Ectodermal cell (in vitro differentiated cells): Measurements from ENCODE around the gene ANKRD33B.

ENCODE experiments used
- H3K27ac ChIP-seq: 2 replicates; pipeline ENCODE4 v1.7.0; 2013; ENCODE audit warnings: mild to moderate bottlenecking, low read depth, low read length; ENCODE audit not compliant: insufficient read depth, poor library complexity, severe bottlenecking
- H3K27me3 ChIP-seq: 2 replicates; pipeline ENCODE4 v1.7.0; 2013; ENCODE audit warnings: mild to moderate bottlenecking, low read length; ENCODE audit not compliant: insufficient read depth, control insufficient read depth, poor library complexity, severe bottlenecking
- H3K36me3 ChIP-seq: one replicate; pipeline ENCODE4 v1.7.0; 2013; ENCODE audit warnings: low read length; ENCODE audit not compliant: control insufficient read depth, insufficient read depth
- H3K4me1 ChIP-seq: one replicate; pipeline ENCODE4 v1.7.0; 2013; ENCODE audit warnings: low read length; ENCODE audit not compliant: control insufficient read depth, insufficient read depth
- H3K4me3 ChIP-seq: 2 replicates; pipeline ENCODE4 v1.7.0; 2013; ENCODE audit warnings: low read depth, low read length, control low read depth; ENCODE audit not compliant: insufficient read depth
- H3K9me3 ChIP-seq: 2 replicates; pipeline ENCODE4 v1.7.0; 2013; ENCODE audit warnings: mild to moderate bottlenecking, low read length, moderate library complexity; ENCODE audit not compliant: control insufficient read depth
- WGBS, 2 experiments: methylation state at CpG; one replicate each; pipeline ENCODE4 v1.1.7; 2013; ENCODE audit warnings: missing lambda C conversion rate in 2 of 2; 5-methylcytosine and 5-hydroxymethylcytosine counted together

Gene ANKRD33B

DNA sequence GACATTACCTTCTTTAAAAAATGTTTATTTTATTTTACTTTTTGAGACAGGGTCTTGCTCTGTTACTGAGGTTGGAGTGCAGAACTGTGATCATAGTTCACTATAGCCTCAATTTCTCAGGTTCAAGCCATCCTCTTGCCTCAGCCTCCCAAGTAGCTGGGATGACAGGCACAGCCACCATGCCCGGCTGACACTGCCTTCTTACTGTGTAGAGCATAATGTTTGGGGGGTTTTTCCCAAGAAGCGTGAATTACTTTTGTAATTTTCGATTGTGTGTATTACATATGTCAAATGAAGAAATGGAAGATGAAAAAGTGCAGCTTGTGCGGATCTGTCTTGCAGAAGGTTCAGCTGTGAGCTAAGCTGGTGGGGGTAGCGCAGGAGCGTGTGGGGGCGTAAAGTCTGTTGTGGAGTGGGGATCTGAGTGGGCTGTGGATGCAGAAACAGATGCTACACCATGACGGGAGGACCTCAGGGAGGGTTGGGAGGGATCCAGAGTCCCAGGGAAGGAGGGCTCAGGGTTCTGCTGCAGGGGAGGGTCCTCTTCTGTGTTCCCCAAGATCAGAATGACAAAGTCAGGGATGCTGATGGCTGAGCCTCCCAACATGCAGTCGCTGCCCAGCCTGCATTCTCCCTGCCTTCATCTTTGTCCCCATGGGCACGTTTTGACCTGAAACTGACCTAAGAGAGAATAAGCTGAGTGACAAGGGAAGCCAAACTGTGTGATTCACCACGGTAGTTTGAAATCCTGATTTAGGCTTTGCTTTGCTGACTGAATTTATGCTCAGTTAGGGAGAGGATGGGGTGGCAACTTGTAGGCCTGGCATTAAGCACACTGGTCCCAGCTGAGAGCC lies 6.8 kb upstream of the ANKRD33B start:
- Histone ChIP-seq H3K4me1 (peaks cover 8% of the 10 kb centered on the region), H3K27me3 (peaks cover 28% of the 10 kb centered on the region), H3K4me3 (no peak overlapping the region), H3K27ac (no peak overlapping the region), H3K9me3 (no peaks in the 10 kb centered on the region), H3K36me3 (no peaks in the 10 kb centered on the region)
- 82 to 87% methylated on average over 11 of the region's 11 CpGs for WGBS, 2 experiments

- no peaks in the 10 kb centered on the region for H3K9me3 ChIP-seq
- peaks cover 15% of the 10 kb centered on the region for H3K4me1 ChIP-seq
- H3K27ac ChIP-seq: no peak overlapping the region
- H3K27me3 ChIP-seq: peaks cover 49% of the 10 kb centered on the region
- H3K4me3 ChIP-seq: no peak overlapping the region
- H3K36me3 ChIP-seq: no peaks in the 10 kb centered on the region
- WGBS, 2 experiments: 77 to 79% methylated on average over 4 of the region's 4 CpGs
Observed at GRCh38 chr5:10559151-10559550, 4.7 kb upstream of the ANKRD33B start.

GRCh38 chr5:10559871-10560270 lies 4.0 kb upstream of the ANKRD33B start:
- Histone ChIP-seq H3K36me3 (no peaks in the 10 kb centered on the region), H3K27ac (no peak overlapping the region), H3K4me3 (no peak overlapping the region), H3K27me3 (peaks cover 56% of the 10 kb centered on the region), H3K4me1 (peaks cover 15% of the 10 kb centered on the region), H3K9me3 (no peaks in the 10 kb centered on the region)
- 85 to 90% methylated on average over 7 of the region's 7 CpGs for WGBS, 2 experiments

GRCh38 chr5:10562201-10563109 lies 1.4 kb upstream of the ANKRD33B start:
- Histone ChIP-seq H3K27ac (no peak overlapping the region), H3K9me3 (no peaks in the 10 kb centered on the region), H3K27me3 (peaks cover 82% of the 10 kb centered on the region), H3K4me1 (peaks cover 18% of the 10 kb centered on the region), H3K4me3 (peak overlapping the region; percentile 54), H3K36me3 (no peaks in the 10 kb centered on the region)
- 60 to 64% methylated on average over 45 of the region's 45 CpGs for whole genome bisulfite sequencing, 2 experiments

DNA sequence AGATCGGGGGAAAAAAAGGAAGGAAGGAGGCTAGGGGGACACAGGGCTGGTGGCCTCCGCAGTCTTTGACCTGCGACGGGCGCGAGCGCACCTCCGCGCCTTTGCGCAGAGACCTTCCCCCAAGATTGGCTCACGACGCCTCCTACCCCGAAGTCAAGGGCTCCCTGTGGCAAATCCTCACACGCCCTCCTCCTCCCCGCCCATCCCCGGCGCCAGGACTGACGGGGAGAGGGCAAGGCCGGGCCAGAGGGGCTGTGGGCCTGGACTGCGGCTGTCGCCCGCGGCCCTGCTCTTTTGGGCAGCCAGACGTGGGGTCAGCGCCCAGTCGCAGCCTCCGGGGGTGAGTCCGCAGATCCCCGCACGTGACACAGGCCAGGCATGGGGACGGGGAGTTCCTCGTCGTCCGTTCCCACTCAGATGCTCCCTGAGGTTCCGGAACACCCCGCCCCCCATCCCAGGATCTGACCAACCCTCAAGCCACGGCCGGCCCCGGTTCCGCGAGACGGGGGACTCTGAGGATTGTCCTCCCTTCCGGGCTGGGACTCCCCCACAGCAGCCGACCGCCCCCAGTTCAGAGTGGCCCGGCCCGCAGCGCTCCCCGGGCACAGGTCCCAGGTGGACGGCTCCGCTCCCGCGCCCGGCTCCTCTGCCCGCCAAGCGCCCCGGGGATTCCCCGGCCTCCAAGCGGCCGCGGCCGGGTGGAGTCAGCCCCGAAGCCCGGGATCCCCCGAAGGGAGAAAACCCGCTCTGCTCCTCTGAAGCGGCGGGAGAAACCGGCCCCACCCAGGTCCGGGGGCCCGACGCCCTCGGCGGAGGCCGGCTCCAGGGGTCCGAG lies 543 bp upstream of the ANKRD33B start:
- Histone ChIP-seq H3K4me3 (peak overlapping the region; percentile 54), H3K9me3 (no peaks in the 10 kb centered on the region), H3K27ac (no peak overlapping the region), H3K27me3 (peaks cover 90% of the 10 kb centered on the region), H3K36me3 (no peaks in the 10 kb centered on the region), H3K4me1 (peaks cover 16% of the 10 kb centered on the region)
- WGBS, 2 experiments: 1 to 2% methylated on average over 76 of the region's 76 CpGs

DNA sequence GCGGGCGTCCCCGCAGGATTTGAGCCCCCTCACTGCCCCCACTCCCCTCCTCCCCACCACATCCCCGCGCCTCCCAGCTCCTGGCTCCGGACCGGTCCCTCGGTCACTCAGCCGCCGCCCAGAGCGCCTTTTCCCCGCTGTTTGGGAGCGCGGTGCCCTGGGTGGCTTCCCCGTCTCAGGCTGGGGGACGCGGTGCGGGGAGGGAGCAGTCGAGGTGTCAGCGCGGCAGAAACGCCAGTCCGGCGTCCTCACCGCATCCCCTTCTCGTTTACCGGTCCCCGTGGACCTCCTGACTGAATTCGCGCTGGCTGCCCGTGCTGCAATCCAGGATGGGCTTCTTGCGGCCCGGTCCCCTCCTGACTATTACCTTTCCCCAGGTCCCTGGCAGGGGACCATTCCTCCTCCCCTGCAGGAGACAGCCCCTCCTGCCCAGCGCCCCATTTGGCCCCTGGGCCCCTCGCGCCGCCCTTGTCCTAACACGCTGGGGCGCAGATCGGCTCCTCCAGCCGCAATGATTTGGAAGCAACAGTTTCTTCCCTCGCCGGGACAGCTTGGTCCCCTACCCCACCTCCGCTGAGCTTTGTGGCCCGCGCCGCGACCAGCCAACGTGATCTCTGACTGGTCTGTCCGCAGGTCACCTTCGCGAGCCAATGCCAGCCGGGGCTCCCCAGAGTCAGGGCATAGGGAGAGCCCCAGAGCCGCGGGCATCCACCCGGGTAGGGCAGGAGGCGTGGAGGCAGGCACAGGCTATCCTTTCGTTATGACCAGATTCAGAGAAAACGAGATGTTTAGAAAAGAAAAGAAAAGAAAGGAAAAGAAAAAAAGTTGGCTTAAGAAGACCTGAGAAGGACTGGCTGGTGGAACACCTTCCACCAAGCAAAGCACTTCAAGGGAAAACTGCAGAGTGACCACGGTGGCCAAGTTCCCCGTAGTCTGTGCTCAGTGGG lies 1.2 kb downstream of the ANKRD33B start:
- peak overlapping the region; percentile 54 for H3K4me3 ChIP-seq
- no peak overlapping the region for H3K27ac ChIP-seq
- no peaks in the 10 kb centered on the region for H3K36me3 ChIP-seq
- 2% methylated on average over 60 to 61 of the region's 61 CpGs for WGBS, 2 experiments
- no peaks in the 10 kb centered on the region for H3K9me3 ChIP-seq
- H3K27me3 ChIP-seq: peaks cover 91% of the 10 kb centered on the region
- peaks cover 16% of the 10 kb centered on the region for H3K4me1 ChIP-seq

DNA sequence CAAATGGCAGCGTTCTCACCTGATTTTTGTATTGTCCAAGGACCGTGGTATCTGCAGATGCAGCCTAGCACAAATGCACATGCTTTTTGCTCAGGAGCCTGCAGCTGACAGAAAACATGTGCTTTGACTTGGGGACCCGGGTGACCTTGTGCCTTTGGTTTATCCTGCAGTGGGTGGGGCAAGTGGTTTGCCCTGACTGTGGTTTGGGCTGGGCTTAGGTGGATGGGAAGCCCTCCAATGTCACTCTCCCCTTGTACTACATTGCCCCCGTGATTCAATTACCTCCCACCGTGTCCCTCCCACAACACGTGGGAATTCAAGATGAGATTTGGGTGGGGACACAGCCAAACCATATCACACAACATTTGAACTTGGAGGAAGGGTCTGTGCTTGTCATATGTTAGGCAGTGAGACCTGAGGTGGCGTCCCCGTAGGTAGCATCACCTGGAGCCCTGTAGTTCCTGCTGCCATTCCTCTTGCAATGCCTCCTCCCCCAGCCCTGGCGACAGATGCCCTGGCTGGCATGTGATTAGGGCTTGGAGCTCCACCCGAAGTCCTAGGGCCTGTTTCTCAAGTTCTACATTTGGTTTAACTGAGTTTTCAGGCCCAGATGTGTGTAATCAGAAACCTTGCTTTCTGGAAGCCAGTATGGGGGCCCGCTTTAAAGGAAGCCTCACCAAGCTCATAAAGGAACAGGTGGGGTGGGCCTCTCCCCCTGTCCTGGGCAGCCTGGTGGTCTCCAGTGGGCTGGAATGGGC lies 2.1 kb downstream of the ANKRD33B start:
- H3K4me3 ChIP-seq: no peak overlapping the region
- peaks cover 16% of the 10 kb centered on the region for H3K4me1 ChIP-seq
- no peaks in the 10 kb centered on the region for H3K36me3 ChIP-seq
- peaks cover 83% of the 10 kb centered on the region for H3K27me3 ChIP-seq
- H3K27ac ChIP-seq: no peak overlapping the region
- no peaks in the 10 kb centered on the region for H3K9me3 ChIP-seq
- WGBS, 2 experiments: 36 to 39% methylated on average over 11 of the region's 11 CpGs

- whole genome bisulfite sequencing, 2 experiments: 59 to 60% methylated on average over 8 of the region's 8 CpGs
- H3K9me3 ChIP-seq: no peaks in the 10 kb centered on the region
- H3K4me3 ChIP-seq: no peak overlapping the region
- peaks cover 16% of the 10 kb centered on the region for H3K4me1 ChIP-seq
- H3K27me3 ChIP-seq: peaks cover 76% of the 10 kb centered on the region
- no peaks in the 10 kb centered on the region for H3K36me3 ChIP-seq
- no peak overlapping the region for H3K27ac ChIP-seq
Observed at GRCh38 chr5:10566543-10567068, 2.7 kb downstream of the ANKRD33B start.
